ENCODE results near the gene GPER1.

Gene GPER1

DNA sequence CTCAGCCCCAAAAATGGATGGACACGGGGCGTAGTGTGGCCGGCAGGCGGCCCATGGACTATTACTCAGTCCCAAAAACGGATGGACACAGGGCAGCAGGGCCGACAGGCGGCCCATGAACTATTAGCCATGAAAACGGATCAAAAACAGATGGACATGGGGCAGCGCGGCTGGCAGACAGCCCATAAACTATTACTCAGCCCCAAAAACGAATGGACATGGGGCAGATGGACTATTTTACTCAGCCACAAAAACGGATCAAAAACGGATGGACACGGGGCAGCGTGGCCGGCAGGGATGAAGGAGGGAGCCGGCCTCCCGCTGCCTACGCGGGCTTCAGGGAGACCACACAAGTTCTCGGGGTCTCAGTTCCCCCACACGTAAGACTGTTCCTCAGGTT is 32.9 kb downstream of the GPER1 start:
- no peak for DNase-seq (ENCODE audit: low read depth in 2 of 2)

- no peak for DNase-seq (ENCODE audit: low read depth in 2 of 2)
Observed at GRCh38 chr7:1121476-1121875, 33.6 kb downstream of the GPER1 start.

DNA sequence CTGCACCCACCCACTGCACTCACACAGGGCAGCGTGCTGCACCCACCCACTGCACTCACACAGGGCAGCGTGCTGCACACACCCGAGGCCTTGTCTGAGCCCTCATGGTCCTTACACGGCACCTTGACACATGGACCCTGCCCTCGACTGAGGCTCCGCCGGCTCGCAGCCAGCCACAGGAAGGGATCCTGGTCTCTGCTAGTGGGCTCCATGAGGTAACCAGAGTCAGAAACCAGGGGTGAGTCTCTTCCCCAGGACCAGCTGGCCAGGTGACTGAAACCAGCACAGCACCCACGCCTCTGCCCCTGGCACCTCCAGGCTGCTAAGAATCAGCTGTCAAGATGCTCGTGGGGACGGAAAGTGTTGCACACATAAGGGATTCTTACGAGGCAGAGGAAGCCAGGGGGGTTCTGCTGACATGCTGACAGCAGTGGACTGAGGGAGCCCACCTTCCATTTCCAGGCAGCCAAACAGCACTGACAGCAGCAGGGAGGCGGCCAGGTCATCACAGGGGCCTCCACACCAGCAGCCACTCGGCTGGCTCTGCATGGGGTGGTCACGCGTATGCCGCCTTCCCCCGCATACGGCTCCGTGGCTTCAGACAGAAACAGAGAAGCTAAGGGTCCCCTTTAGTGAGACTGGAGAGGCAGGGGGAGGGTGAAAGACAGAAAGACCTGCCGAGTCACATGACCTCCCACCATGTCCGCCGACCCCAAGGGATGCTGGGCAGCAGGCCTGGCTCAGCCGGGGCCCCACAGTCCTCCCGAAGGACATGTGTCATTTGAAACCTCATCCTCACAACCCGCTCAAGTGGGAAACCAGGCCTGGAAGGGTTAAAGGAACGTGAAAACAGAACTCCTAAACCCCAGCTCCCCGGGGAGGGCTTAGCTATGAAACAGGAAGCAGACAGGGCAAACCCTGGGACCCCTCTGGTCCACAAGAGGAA is 34.2 kb downstream of the GPER1 start:
- DNase-seq (ENCODE audit: low read depth in 2 of 2), result no peak

DNA sequence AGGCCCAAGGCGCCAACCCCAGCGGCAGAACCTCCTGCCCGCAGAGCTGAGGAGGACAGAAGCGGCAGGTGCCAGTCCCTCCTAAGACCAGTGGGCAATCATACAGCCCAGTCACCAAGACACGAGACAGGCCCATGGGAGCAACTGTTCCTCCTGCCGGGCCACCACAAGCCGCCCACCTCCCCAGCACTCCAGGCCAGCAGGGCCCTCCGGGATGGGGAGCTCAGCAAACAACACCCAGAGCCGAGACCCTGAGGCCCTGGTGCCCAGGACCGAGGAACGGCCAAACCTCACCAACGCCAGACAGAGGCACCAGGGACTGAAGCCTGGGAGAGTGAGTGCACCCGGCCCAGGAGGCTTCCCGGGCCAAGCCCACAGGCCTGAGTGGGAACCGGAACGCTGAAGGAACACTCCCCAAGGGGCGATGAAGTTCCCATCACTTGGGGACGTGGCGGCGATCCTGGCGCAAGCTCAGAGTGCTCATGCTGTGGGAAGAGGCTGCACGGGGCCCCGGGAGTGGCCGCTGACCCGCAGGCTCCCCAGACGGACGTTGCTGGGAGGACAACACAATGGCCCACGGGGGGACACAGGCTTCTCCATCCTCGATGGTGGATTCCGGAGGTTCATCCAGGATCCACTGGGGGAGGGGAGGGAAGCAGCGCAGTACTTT is 35.1 kb downstream of the GPER1 start:
- DNase-seq (ENCODE audit: low read depth in 2 of 2), result no peak

DNA sequence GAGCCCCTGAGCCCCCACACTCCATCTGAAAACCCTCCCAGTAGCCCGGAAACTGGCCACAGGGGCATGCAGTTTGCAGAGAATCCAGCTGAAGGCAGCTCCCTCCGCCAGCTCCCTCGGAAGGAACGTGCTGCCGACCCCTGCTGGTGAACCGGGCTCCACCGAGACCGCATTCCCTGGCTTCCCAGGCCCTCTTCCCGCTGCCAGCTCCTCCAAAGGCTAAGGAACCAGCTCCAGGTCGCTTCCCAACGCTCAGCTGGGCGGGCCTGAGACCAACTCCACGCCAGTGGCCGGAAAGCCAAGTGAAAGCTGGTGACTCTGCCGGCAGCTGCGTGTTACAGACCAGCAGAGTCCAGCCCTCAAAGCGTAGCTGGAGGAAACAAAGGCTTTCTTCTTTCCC is 35.8 kb downstream of the GPER1 start:
- DNase-seq (ENCODE audit: low read depth in 2 of 2), result no peak

- no peak for DNase-seq (ENCODE audit: low read depth in 2 of 2)
Observed at GRCh38 chr7:1124164-1124563, 36.3 kb downstream of the GPER1 start.

- DNase-seq (ENCODE audit: low read depth in 2 of 2), result no peak
Observed at GRCh38 chr7:1124816-1125602, 37.1 kb downstream of the GPER1 start.

- no peak for DNase-seq (ENCODE audit: low read depth in 2 of 2)
Observed at GRCh38 chr7:1125603-1125969, 37.7 kb downstream of the GPER1 start.

DNA sequence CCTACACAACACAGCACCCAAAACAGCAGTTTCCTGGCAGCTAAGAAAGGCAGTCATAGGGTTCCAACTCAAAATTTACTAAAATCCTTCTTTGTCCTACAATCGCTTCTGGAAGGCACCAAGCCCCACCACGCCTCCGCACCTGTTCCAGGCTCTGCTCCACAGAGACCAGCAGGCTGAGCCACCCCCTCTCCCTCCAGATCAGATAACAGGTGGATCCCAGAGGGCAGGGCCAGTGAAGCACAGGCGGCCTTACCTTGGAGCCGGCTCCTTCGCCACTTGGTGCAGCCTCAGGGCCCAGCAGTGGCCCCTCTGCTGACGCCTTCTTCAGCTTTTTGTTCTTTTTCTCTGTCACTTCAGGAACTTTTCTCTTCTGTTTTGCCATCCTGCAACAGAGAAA is 39.1 kb downstream of the GPER1 start:
- no peak for DNase-seq (ENCODE audit: low read depth in 2 of 2)

- DNase-seq (ENCODE audit: low read depth in 2 of 2), result no peak
Observed at GRCh38 chr7:1129431-1129830, 41.5 kb downstream of the GPER1 start.

- DNase-seq (ENCODE audit: low read depth in 2 of 2), result no peak
Observed at GRCh38 chr7:1130021-1130990, 42.4 kb downstream of the GPER1 start.

- DNase-seq (ENCODE audit: low read depth in 2 of 2), result no peak
Observed at GRCh38 chr7:1131471-1132265, 43.8 kb downstream of the GPER1 start.

DNA sequence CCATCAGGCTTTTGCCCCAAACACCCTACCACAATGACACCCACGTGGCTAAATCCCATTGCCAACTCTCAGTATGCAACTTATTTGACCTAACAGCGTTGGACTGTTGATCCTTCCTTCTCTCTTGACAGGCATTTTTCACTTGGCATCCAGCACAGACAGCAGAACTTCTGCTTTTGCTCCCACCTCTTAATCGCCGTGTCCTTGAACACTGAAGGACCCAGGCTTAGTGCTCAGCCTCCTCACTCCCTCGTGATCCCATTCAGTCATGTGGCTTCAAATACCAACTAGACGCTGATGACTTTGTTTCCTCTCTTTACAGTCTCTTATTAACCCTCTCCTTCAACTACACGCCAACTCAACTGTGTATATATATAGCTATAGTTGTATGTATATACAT is 47.0 kb downstream of the GPER1 start:
- no peak for DNase-seq (ENCODE audit: low read depth in 2 of 2)

DNA sequence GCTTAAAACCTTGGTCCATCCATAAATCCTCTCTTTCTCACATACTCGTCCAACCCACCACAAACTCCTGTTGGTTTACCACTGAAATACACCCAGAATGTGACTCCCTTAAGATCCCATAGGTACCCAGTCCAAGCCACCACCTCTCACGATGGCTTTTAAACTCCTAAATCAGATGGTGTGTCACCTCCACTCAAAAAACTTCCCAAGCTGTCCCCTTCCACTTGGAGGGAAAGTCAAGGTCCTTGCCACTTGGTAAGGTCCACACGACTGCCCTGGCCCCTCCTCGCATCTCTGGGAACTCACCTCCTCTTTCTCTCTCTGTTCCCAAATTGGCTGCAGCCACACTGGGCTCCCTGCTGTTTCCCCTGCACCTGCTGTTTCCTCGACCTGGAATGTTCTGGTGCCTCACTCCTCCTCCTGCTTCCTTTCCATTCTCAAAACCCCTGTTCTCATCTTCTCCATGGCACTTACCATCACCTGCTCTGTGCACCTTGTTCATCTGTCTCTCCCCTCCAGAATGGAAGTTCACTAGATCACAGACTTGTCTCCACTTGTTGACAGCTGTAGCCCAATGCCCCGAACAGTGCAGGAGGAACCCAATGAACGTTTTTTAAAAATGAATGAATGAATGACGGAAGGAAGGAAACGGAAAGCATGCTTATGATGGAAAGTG is 49.1 kb downstream of the GPER1 start:
- DNase-seq (ENCODE audit: low read depth in 2 of 2), result no peak

DNA sequence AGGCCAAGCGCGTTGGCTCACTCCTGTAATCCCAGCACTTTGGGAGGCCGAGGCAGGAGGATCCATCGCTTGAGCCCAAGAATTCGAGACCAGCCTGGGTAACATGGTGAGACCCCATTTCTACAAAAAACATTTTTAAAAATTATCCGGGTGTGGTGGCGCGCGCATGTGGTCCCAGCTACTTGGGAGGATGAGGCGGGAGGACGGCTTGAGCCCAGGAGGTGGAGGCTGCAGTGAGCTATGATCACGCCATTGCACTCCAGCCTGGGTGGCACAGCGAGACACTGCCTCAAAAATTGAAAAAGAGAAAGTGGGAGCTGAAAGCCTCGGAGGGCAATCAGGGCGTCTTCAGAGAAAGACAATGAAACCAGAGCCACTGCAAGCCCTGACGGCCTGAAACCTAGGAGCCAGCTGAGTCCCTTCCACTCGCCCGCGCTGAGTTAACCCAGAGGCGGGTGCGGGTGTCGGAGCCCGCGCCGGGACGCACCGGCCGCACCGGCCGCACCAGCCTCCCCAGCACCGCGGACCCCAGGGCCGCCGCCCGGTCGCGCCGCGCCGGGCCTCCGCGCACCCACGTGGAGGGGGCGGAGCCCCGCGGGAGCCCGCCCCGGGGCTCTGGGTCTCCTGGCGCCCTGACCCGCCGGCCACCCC is 49.7 kb downstream of the GPER1 start:
- DNase-seq (ENCODE audit: low read depth in 2 of 2), result no peak

- DNase-seq (ENCODE audit: low read depth in 2 of 2), result no peak
Observed at GRCh38 chr7:1140476-1141104, 52.7 kb downstream of the GPER1 start.

DNA sequence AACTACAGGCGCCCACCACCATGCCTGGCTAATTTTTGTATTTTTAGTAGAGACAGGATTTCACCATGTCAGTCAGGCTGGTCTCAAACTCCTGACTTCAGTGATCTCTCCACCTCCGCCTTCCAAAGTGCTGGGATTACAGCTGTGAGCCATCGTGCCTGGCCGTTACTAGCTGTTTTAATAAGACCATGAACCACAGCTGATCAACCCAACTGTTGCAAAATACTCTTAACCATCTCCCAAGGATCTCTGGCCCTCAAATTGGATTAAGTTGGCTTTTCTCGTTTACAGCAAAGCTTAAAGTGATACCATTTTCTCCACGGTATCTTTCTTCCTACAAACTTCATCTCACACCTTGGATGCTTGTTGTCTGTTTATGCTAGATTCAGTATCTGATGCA is 53.7 kb downstream of the GPER1 start:
- no peak for DNase-seq (ENCODE audit: low read depth in 2 of 2)

- DNase-seq (ENCODE audit: low read depth in 2 of 2), result no peak
Observed at GRCh38 chr7:1142051-1142635, 54.2 kb downstream of the GPER1 start.
